Kidney epithelial cell (primary cell): Measurements from ENCODE around the gene PALLD. TPM values are rescaled to one million over a fixed set of nuclear protein-coding genes. Genes with fewer than 3 reads are reported as not detected.

Experiments used
- DNase-seq: peaks from one replicate; pipeline ENCODE4 v3.0.0-alpha.2; 2010; ENCODE audit warnings: low read depth
- H3K27me3 ChIP-seq: 2 replicates; pipeline ENCODE4 v1.6.0; 2011; ENCODE audit warnings: low read length; ENCODE audit not compliant: control insufficient read depth, insufficient read depth
- H3K36me3 ChIP-seq: 2 replicates; pipeline ENCODE4 v1.5.1; 2011; ENCODE audit warnings: low read length; ENCODE audit not compliant: control insufficient read depth, insufficient read depth
- H3K4me3 ChIP-seq: 2 replicates; pipeline ENCODE4 v1.5.1; 2011; ENCODE audit warnings: low read depth, mild to moderate bottlenecking, control low read depth, low read length
- CTCF ChIP-seq: IDR thresholded peaks from 2 replicates; pipeline ENCODE4 v1.5.1; 2011; ENCODE audit warnings: mild to moderate bottlenecking, moderate library complexity, low read length, control low read depth, inconsistent platforms; ENCODE audit not compliant: insufficient read depth, poor library complexity, severe bottlenecking
- total RNA-seq: library from RNA; depleted of rRNA; stranded (reverse); fragments of >200 nt; gene quantifications from 2 replicates; pipeline ENCODE4 v1.2.3, GENCODE V29; 2015

The PALLD gene
- total RNA-seq, 1 donor from 2014 or later, result 77.4 TPM

DNA sequence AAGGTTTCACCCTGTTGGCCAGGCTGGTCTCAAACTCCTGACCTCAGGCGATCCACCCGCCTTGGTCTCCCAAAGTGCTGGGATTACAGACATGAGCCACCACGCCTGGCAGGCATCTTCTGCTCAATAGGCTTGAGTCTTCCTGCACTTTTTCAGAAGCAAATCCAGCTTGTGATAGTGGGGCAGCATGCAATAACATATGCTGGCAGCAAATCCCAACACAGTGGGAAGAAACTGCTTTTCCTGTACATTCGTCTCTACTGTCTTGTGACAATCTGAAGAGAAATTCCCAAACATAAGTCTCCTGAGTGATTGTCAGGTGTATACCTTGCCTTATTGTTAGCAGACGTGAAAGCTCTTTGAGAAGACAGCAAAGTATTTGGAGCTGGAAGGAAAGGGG lies 145.7 kb downstream of the PALLD start:
- Histone ChIP-seq H3K36me3 (no peaks in the 10 kb centered on the region), H3K4me3 (no peak overlapping the region), H3K27me3 (no peaks in the 10 kb centered on the region)
- no peak for DNase-seq
- no peak for TF ChIP-seq CTCF

- Histone ChIP-seq H3K27me3 (no peaks in the 10 kb centered on the region), H3K36me3 (no peaks in the 10 kb centered on the region), H3K4me3 (no peak overlapping the region)
- no peak for DNase-seq
- no peak for TF ChIP-seq CTCF
Observed at GRCh38 chr4:168643111-168643795, 146.4 kb downstream of the PALLD start.

DNA sequence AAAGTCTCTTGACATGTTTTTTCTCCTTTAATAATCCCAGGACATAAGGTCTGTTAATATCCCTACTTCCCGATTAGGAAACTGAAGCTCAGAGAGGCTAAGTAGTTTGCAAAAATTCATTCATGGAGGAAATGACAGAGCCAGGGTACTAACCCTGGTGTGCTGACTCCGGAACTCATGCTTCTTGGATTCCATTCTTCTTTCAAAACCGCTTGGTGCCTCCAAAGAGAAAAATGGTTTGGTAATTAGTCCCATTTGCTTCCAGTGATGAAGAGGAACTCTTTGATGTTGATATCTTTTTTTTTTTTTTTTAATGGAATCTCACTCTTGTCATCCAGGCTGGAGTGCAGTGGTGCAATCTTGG lies 146.9 kb downstream of the PALLD start:
- Histone ChIP-seq H3K27me3 (no peaks in the 10 kb centered on the region), H3K36me3 (no peaks in the 10 kb centered on the region), H3K4me3 (no peak overlapping the region)
- no peak for TF ChIP-seq CTCF
- DNase-seq, result no peak

GRCh38 chr4:168646001-168646768 lies 149.3 kb downstream of the PALLD start:
- no peak for DNase-seq
- Histone ChIP-seq H3K4me3 (no peak overlapping the region), H3K27me3 (no peaks in the 10 kb centered on the region), H3K36me3 (no peaks in the 10 kb centered on the region)
- TF ChIP-seq CTCF, result no peak

GRCh38 chr4:168647646-168648375 lies 151.0 kb downstream of the PALLD start:
- Histone ChIP-seq H3K36me3 (no peaks in the 10 kb centered on the region), H3K27me3 (no peaks in the 10 kb centered on the region), H3K4me3 (no peak overlapping the region)
- no peak for TF ChIP-seq CTCF
- DNase-seq, result no peak
